SK-N-SH (cell line): ENCODE measurements around the gene LIPG. TPM values are rescaled to one million over a fixed set of nuclear protein-coding genes. Genes with fewer than 3 reads are reported as not detected.

Source experiments
- CTCF ChIA-PET: fragments of 300-600, 350-600 bp; formaldehyde crosslinking; extraction: SDS; loops from one replicate; lab custom pipeline; 2021; lab: Yijun Ruan, JAX
- POLR2A ChIA-PET: fragments of 350-600 bp; sonication (Branson Sonifier 250); formaldehyde crosslinking; extraction: SDS; loops from one replicate; lab custom pipeline; 2020; ENCODE audit warnings: antibody characterized with exemption, inconsistent platforms; lab: Yijun Ruan, JAX
- DNase-seq: peaks from one replicate; pipeline ENCODE4 v3.0.0; 2012
- H2AFZ ChIP-seq: fragments of 200-600 bp; sonication (generic); 2 replicates; pipeline ENCODE4 v1.8.1; 2016; ENCODE audit warnings: antibody characterized with exemption, mild to moderate bottlenecking, low read depth
- H3F3A ChIP-seq: fragments of 200-600 bp; sonication (generic); replicated peaks from 2 replicates; pipeline ENCODE3; 2016; ENCODE audit warnings: antibody characterized with exemption, mild to moderate bottlenecking; ENCODE audit not compliant: insufficient read depth
- H3K27ac ChIP-seq, 2 experiments: fragments of 200-500 bp in 1 of 2; fragments of 200-600 bp in 1 of 2; sonication (Bioruptor generic) in 1 of 2; sonication (generic), shearing (Covaris generic) in 1 of 2; 2 replicates each; pipeline versions ENCODE4 v1.5.1 to v1.6.1; 2014 to 2016; ENCODE audit warnings: low read depth in 2 of 2, inconsistent platforms in 1 of 2, low read length in 1 of 2, mild to moderate bottlenecking in 1 of 2, mixed read lengths in 1 of 2
- H3K27me3 ChIP-seq: fragments of 200-600 bp; sonication (generic), shearing (Covaris generic); 2 replicates; pipeline ENCODE4 v1.6.1; 2016; ENCODE audit warnings: mixed run types; ENCODE audit not compliant: insufficient read depth
- H3K36me3 ChIP-seq, 2 experiments: fragments of 200-500 bp in 1 of 2; fragments of 200-600 bp in 1 of 2; sonication (Bioruptor generic) in 1 of 2; sonication (generic) in 1 of 2; replicated peaks in 1 of 2; 2 replicates each; pipeline versions ENCODE3 to v1.5.1; 2014 to 2016; ENCODE audit warnings: low read length in 1 of 2, mild to moderate bottlenecking in 1 of 2; ENCODE audit not compliant: insufficient read depth in 2 of 2, control insufficient read depth in 1 of 2
- H3K4me1 ChIP-seq, 2 experiments: fragments of 200-500 bp in 1 of 2; fragments of 200-600 bp in 1 of 2; sonication (Bioruptor generic) in 1 of 2; sonication (generic), shearing (Covaris generic) in 1 of 2; 2 replicates each; pipeline versions ENCODE4 v1.5.1 to v1.6.1; 2014 to 2016; ENCODE audit warnings: low read depth in 1 of 2, low read length in 1 of 2, mixed run types in 1 of 2; ENCODE audit not compliant: insufficient read depth in 2 of 2, control insufficient read depth in 1 of 2
- H3K4me2 ChIP-seq: fragments of 200-600 bp; sonication (generic), shearing (Covaris generic); 2 replicates; pipeline ENCODE4 v1.6.1; 2017; ENCODE audit warnings: mixed run types
- H3K4me3 ChIP-seq, 2 experiments: fragments of 200-500 bp in 1 of 2; fragments of 200-600 bp in 1 of 2; sonication (Bioruptor generic) in 1 of 2; sonication (generic), shearing (Covaris generic) in 1 of 2; 2 replicates each; pipeline versions ENCODE4 v1.5.1 to v1.8.1; 2014 to 2016; ENCODE audit warnings: low read depth in 2 of 2, inconsistent platforms in 1 of 2, low read length in 1 of 2, mild to moderate bottlenecking in 1 of 2, mixed read lengths in 1 of 2, moderate library complexity in 1 of 2
- H3K79me2 ChIP-seq: fragments of 200-600 bp; sonication (generic); 2 replicates; pipeline ENCODE4 v1.8.1; 2017; ENCODE audit warnings: mild to moderate bottlenecking; ENCODE audit not compliant: insufficient read depth
- H3K9ac ChIP-seq: fragments of 200-600 bp; sonication (generic); 2 replicates; pipeline ENCODE4 v1.6.1; 2017; ENCODE audit warnings: mixed run types
- H3K9me2 ChIP-seq: fragments of 200-600 bp; sonication (generic); 2 replicates; pipeline ENCODE4 v1.6.1; 2017; ENCODE audit warnings: mixed run types
- H3K9me3 ChIP-seq: fragments of 200-600 bp; sonication (generic); 2 replicates; pipeline ENCODE4 v1.6.1; 2017; ENCODE audit warnings: mixed run types, mild to moderate bottlenecking, moderate library complexity
- H4K20me1 ChIP-seq: fragments of 200-600 bp; sonication (generic); 2 replicates; pipeline ENCODE4 v1.6.1; 2017; ENCODE audit warnings: mild to moderate bottlenecking, mixed run types; ENCODE audit not compliant: insufficient read depth
- ELF1 ChIP-seq: IDR thresholded peaks from 2 replicates; pipeline ENCODE4 v1.4.0; 2012
- EP300 ChIP-seq, 2 experiments: IDR thresholded peaks; 2 replicates each; pipeline versions ENCODE4 v1.4.0 to v1.6.1; 2012; ENCODE audit warnings: borderline replicate concordance in 1 of 2, low read depth in 1 of 2, low read length in 1 of 2
- FOXM1 ChIP-seq: IDR thresholded peaks from 2 replicates; pipeline ENCODE4 v1.4.0; 2012; ENCODE audit warnings: low read depth, mild to moderate bottlenecking
- GATA2 ChIP-seq: sonication (generic); formaldehyde crosslinking; IDR thresholded peaks from 2 replicates; pipeline ENCODE4 v1.5.0; 2020; ENCODE audit warnings: mild to moderate bottlenecking, missing genetic modification reagents
- JUND ChIP-seq: IDR thresholded peaks from 2 replicates; pipeline ENCODE4 v1.4.0; 2012
- NFIC ChIP-seq: IDR thresholded peaks from 2 replicates; pipeline ENCODE4 v1.4.0; 2012; ENCODE audit warnings: borderline replicate concordance
- POLR2AphosphoS5 ChIP-seq: IDR thresholded peaks from 2 replicates; pipeline ENCODE4 v1.6.1; 2012; ENCODE audit warnings: low read depth, low read length
- RAD21 ChIP-seq: IDR thresholded peaks from 2 replicates; pipeline ENCODE4 v1.6.1; 2012; ENCODE audit warnings: mild to moderate bottlenecking, low read length
- SMC3 ChIP-seq: IDR thresholded peaks from 2 replicates; pipeline ENCODE4 v1.6.1; 2012; ENCODE audit warnings: low read depth, low read length, improper control_type of control experiment
- TAF1 ChIP-seq: IDR thresholded peaks from 2 replicates; pipeline ENCODE4 v1.6.1; 2012; ENCODE audit warnings: low read depth, mild to moderate bottlenecking, low read length, moderate library complexity, borderline replicate concordance
- TCF12 ChIP-seq: IDR thresholded peaks from 2 replicates; pipeline ENCODE4 v1.4.0; 2012
- YY1 ChIP-seq: IDR thresholded peaks from 2 replicates; pipeline ENCODE4 v1.4.0; 2012; ENCODE audit warnings: low read depth, mild to moderate bottlenecking
- WGBS: methylation state at CpG from one replicate; pipeline ENCODE4 v1.1.6; 2017; ENCODE audit warnings: low lambda C conversion rate; 5-methylcytosine and 5-hydroxymethylcytosine counted together
- polyA plus RNA-seq, 3 experiments: library from polyadenylated mRNA; depleted of rRNA; stranded (reverse); fragments of >200 nt; gene quantifications; 2 replicates each; pipeline ENCODE4 v1.2.3, GENCODE V29; 2012
- TF ChIP-seq, protein P1 (sequence below): fragments of 200-600 bp; sonication (generic); IDR thresholded peaks from 2 replicates; pipeline ENCODE4 v1.6.1; 2017; ENCODE audit warnings: antibody characterized with exemption, mild to moderate bottlenecking, moderate library complexity
- TF ChIP-seq, protein P2 (sequence below): IDR thresholded peaks from 2 replicates; pipeline ENCODE4 v1.4.0; 2012; ENCODE audit warnings: low read depth
- TF ChIP-seq, protein P3 (sequence below): fragments of 150-350 bp; IDR thresholded peaks from 2 replicates; pipeline ENCODE4 v1.6.1; 2016; ENCODE audit warnings: mild to moderate bottlenecking, low read depth, low read length
- TF ChIP-seq, protein P4 (sequence below): IDR thresholded peaks from 2 replicates; pipeline ENCODE4 v1.6.1; 2012; ENCODE audit warnings: mild to moderate bottlenecking, low read depth, low read length, moderate library complexity

Gene LIPG
- polyA plus RNA-seq, 1 of the 3 experiments (the other 2 are of a cell fraction), result 3.2 TPM

DNA sequence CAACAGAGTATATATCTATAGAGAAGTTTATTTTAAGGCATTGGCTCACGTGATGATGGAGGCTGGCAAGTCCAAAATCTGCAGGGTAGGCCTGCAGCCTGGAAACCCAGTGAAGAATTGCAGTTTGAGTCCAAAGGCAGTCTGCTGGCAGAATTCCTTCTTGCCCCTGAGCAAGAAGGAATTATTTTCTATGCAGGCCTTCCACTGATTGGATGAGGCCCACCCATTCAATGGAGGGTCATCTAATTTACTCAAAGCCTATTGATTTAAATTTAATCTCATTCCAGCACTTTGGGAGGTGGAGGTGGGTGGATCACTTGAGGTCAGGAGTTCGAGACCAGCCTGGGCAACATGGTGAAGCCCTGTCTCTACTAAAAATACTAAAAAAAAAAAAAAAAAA is 44.4 kb upstream of the LIPG start:
- DNase-seq, result no peak
- H3K4me2 ChIP-seq, result no peak overlapping the region
- no peak overlapping the region for H3K27ac ChIP-seq
- H2AFZ ChIP-seq, result no peak overlapping the region
- WGBS, result 57% methylated on average over 1 of the region's 2 CpGs
- TF ChIP-seq JUND, result no peak
- TF ChIP-seq RAD21, result no peak
- TF ChIP-seq YY1, result no peak
- TF ChIP-seq, protein P1, sequence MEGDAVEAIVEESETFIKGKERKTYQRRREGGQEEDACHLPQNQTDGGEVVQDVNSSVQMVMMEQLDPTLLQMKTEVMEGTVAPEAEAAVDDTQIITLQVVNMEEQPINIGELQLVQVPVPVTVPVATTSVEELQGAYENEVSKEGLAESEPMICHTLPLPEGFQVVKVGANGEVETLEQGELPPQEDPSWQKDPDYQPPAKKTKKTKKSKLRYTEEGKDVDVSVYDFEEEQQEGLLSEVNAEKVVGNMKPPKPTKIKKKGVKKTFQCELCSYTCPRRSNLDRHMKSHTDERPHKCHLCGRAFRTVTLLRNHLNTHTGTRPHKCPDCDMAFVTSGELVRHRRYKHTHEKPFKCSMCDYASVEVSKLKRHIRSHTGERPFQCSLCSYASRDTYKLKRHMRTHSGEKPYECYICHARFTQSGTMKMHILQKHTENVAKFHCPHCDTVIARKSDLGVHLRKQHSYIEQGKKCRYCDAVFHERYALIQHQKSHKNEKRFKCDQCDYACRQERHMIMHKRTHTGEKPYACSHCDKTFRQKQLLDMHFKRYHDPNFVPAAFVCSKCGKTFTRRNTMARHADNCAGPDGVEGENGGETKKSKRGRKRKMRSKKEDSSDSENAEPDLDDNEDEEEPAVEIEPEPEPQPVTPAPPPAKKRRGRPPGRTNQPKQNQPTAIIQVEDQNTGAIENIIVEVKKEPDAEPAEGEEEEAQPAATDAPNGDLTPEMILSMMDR, result no peak
- TF ChIP-seq POLR2AphosphoS5, result no peak
- no peak for TF ChIP-seq SMC3
- TF ChIP-seq TAF1, result no peak
- TF ChIP-seq EP300 (IDR thresholded peaks at IDR 0.05; ENCODE audit: borderline replicate concordance in 1 of 2, low read depth in 1 of 2, low read length in 1 of 2), result no peak
- TF ChIP-seq GATA2 (CRISPR knock-in tag), result no peak
- no peak for TF ChIP-seq ELF1
- TF ChIP-seq TCF12, result no peak
- TF ChIP-seq, protein P2, sequence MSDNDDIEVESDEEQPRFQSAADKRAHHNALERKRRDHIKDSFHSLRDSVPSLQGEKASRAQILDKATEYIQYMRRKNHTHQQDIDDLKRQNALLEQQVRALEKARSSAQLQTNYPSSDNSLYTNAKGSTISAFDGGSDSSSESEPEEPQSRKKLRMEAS, result no peak
- TF ChIP-seq, protein P3, sequence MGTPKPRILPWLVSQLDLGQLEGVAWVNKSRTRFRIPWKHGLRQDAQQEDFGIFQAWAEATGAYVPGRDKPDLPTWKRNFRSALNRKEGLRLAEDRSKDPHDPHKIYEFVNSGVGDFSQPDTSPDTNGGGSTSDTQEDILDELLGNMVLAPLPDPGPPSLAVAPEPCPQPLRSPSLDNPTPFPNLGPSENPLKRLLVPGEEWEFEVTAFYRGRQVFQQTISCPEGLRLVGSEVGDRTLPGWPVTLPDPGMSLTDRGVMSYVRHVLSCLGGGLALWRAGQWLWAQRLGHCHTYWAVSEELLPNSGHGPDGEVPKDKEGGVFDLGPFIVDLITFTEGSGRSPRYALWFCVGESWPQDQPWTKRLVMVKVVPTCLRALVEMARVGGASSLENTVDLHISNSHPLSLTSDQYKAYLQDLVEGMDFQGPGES, result no peak
- TF ChIP-seq, protein P4, sequence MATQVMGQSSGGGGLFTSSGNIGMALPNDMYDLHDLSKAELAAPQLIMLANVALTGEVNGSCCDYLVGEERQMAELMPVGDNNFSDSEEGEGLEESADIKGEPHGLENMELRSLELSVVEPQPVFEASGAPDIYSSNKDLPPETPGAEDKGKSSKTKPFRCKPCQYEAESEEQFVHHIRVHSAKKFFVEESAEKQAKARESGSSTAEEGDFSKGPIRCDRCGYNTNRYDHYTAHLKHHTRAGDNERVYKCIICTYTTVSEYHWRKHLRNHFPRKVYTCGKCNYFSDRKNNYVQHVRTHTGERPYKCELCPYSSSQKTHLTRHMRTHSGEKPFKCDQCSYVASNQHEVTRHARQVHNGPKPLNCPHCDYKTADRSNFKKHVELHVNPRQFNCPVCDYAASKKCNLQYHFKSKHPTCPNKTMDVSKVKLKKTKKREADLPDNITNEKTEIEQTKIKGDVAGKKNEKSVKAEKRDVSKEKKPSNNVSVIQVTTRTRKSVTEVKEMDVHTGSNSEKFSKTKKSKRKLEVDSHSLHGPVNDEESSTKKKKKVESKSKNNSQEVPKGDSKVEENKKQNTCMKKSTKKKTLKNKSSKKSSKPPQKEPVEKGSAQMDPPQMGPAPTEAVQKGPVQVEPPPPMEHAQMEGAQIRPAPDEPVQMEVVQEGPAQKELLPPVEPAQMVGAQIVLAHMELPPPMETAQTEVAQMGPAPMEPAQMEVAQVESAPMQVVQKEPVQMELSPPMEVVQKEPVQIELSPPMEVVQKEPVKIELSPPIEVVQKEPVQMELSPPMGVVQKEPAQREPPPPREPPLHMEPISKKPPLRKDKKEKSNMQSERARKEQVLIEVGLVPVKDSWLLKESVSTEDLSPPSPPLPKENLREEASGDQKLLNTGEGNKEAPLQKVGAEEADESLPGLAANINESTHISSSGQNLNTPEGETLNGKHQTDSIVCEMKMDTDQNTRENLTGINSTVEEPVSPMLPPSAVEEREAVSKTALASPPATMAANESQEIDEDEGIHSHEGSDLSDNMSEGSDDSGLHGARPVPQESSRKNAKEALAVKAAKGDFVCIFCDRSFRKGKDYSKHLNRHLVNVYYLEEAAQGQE, result no peak
- TF ChIP-seq FOXM1, result no peak
- TF ChIP-seq NFIC, result no peak
- H3K4me1 ChIP-seq, result peaks cover 0 to 9% of the 10 kb centered on the region in 2 experiments; a peak in 1 of 4 replicates
- POLR2A ChIA-PET, result no interaction called here
- H3K36me3 ChIP-seq, result no peaks in the 10 kb centered on the region
- H3K9me3 ChIP-seq, result no peaks in the 10 kb centered on the region
- H3K9ac ChIP-seq, result no peak overlapping the region
- no peaks in the 10 kb centered on the region for H3F3A ChIP-seq
- no peaks in the 10 kb centered on the region for H4K20me1 ChIP-seq
- H3K79me2 ChIP-seq, result no peaks in the 10 kb centered on the region
- no peaks in the 10 kb centered on the region for H3K9me2 ChIP-seq
- no peak overlapping the region for H3K4me3 ChIP-seq
- CTCF ChIA-PET, result interaction anchor here (1.1 to 11.7 kb wide), 2 partner anchors 42 to 343 kb away, joined by 4 to 254 read pairs; no protein-coding TSS in a partner anchor
- no peaks in the 10 kb centered on the region for H3K27me3 ChIP-seq
